HEK293T (cell line): ENCODE results near the gene MAU2.

ENCODE experiments used
- ARNT ChIP-seq: fragments of 450-650 bp; IDR thresholded peaks from 2 replicates; pipeline ENCODE4 v1.6.1; 2017; ENCODE audit warnings: mild to moderate bottlenecking
- ELF4 ChIP-seq: fragments of 450-650 bp; IDR thresholded peaks from 2 replicates; pipeline ENCODE4 v1.6.1; 2017; ENCODE audit warnings: antibody characterized with exemption
- FOXA1 ChIP-seq: fragments of 450-650 bp; IDR thresholded peaks from 2 replicates; pipeline ENCODE4 v1.6.1; 2016; ENCODE audit warnings: mild to moderate bottlenecking
- FOXK2 ChIP-seq: fragments of 450-650 bp; IDR thresholded peaks from 2 replicates; pipeline ENCODE4 v1.6.1; 2016; ENCODE audit warnings: mild to moderate bottlenecking
- FOXM1 ChIP-seq: fragments of 450-650 bp; IDR thresholded peaks from 2 replicates; pipeline ENCODE4 v1.6.1; 2017; ENCODE audit warnings: mild to moderate bottlenecking, borderline replicate concordance
- HDGF ChIP-seq: fragments of 450-650 bp; IDR thresholded peaks from 2 replicates; pipeline ENCODE4 v1.6.1; 2017; ENCODE audit warnings: antibody characterized with exemption, borderline replicate concordance
- L3MBTL2 ChIP-seq: fragments of 450-650 bp; conservative IDR thresholded peaks from 2 replicates; pipeline ENCODE4 v1.6.1; 2016; ENCODE audit warnings: mild to moderate bottlenecking
- LEF1 ChIP-seq: fragments of 450-650 bp; IDR thresholded peaks from 2 replicates; pipeline ENCODE4 v1.6.1; 2017; ENCODE audit warnings: mild to moderate bottlenecking, borderline replicate concordance
- NFRKB ChIP-seq: fragments of 450-650 bp; IDR thresholded peaks from 2 replicates; pipeline ENCODE4 v1.6.1; 2016; ENCODE audit warnings: mild to moderate bottlenecking, moderate library complexity
- SP1 ChIP-seq: fragments of 450-650 bp; IDR thresholded peaks from 2 replicates; pipeline ENCODE4 v1.6.1; 2017
- SUZ12 ChIP-seq: fragments of 450-650 bp; IDR thresholded peaks from 2 replicates; pipeline ENCODE4 v1.6.1; 2016; ENCODE audit warnings: mild to moderate bottlenecking
- TARDBP ChIP-seq: fragments of 450-650 bp; IDR thresholded peaks from 2 replicates; pipeline ENCODE4 v1.6.1; 2016

GRCh38 chr19:19338082-19338481, 17.5 kb downstream of the MAU2 start:
- no peak for TF ChIP-seq SP1
- TF ChIP-seq FOXK2: no peak
- no peak for TF ChIP-seq FOXM1
- no peak for TF ChIP-seq SUZ12
- TF ChIP-seq L3MBTL2: no peak
- TF ChIP-seq ARNT: no peak
- no peak for TF ChIP-seq ELF4
- TF ChIP-seq LEF1: no peak
- no peak for TF ChIP-seq NFRKB
- no peak for TF ChIP-seq TARDBP
- no peak for TF ChIP-seq HDGF
- no peak for TF ChIP-seq FOXA1
